GM19452 (cell line): ENCODE results near the gene DDX27.
"Not testable (repeated sequence)": the region's sequence is repeated elsewhere in the genome, so short reads cannot be mapped to it uniquely, and the experiment has no call there.

ENCODE experiments used
- ATAC-seq: cut with Tn5 transposase; IDR thresholded peaks from one replicate; pipeline ENCODE4 v1.9.1; 2021; ENCODE audit not compliant: unreplicated experiment

Gene DDX27

DNA sequence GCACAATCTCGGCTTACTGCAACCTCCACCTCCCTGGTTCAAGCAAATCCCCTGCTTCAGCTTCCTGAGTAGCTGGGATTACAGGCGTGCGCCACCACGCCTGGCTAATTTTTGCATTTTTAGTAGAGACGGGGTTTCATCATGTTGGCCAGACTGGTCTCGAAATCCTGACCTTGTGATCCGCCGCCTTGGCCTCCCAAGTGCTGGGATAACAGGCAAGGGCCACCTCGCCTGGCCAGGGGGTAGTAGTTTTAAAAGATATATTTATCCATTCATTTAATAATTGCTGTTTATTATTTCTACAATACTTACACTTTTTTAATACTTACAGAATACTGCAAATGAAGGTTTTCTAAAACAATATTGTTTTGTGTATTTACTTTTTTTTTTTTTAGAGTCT lies 15.5 kb upstream of the DDX27 start:
- no peak for ATAC-seq

DNA sequence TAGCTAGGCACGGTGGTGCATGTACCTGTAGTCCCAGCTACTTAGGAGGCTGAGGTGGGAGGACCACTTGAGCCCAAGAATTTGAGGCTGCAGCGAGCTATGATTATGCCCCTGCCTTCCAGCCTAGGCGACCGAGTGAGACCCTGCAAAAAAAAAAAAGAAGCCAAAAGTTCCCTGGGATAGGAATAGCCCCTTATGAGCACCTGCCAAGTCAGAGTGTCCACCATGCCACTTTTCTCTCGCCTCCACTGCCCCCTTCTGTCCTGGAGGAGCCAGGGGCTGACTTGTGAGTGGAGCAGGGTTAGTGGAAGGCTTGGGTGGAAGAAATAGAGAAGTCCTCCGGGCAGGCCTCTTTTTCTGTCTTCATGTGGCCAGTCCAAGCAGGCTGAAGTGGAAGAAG lies 12.1 kb upstream of the DDX27 start:
- no peak for ATAC-seq

GRCh38 chr20:49210101-49210756 lies 9.0 kb upstream of the DDX27 start:
- no peak for ATAC-seq

DNA sequence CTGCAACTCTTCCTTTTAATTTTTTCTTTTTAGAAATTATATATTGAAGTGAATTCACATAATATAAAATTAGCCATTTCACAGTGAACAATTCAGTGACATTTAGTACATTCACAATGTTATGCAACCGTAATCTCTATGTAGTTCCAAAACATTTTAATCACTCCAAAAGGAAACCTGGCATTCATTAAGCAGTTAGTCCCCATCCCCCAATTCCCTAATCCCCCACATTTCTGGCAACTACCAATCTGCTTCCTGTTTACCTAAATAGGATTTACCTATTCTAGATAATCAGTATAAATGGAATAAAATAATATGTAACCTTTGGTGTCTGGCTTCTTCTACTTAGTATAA lies 8.5 kb upstream of the DDX27 start:
- no peak for ATAC-seq

GRCh38 chr20:49214571-49214970 lies 4.6 kb upstream of the DDX27 start:
- ATAC-seq: no peak

DNA sequence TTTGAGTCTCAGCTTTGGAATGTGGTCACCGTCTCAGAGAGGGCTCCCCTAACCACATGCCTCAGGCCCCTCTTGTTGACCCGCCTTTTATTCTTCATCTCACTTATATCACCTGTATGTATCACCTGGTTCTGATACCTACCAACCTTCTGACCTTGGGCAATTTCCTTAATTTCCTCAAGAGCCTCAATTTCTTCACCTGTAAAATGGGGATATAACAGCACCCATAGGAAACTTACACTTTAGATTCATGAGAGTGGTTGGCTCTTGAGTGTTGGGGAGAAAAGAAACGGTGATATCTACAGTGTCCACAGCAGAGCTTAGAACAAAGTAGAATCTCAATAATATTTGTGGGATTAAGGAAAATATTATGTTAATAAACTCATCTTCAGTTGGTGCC lies 4.0 kb upstream of the DDX27 start:
- no peak for ATAC-seq

GRCh38 chr20:49216991-49217578 lies 2.1 kb upstream of the DDX27 start:
- no peak for ATAC-seq

DNA sequence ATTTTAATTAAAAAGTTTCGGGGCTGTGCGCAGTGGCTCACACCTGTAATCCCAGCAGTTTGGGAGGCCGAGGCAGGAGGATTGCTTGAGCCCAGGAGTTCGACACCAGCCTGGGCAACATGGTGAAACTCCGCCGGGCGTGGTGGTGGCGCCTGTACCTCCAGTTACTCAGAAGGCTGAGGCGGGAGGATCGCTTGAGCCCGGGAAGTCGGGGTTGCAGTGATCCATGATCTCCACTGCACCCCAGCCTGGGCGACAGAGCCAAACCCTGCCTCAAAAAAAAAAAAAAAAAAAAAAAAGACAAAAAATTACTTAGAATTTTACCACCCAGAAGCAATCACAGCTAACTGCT lies 501 bp upstream of the DDX27 start:
- ATAC-seq: not testable (repeated sequence)

- no peak for ATAC-seq
Observed at GRCh38 chr20:49219924-49220831, 962 bp downstream of the DDX27 start.

DNA sequence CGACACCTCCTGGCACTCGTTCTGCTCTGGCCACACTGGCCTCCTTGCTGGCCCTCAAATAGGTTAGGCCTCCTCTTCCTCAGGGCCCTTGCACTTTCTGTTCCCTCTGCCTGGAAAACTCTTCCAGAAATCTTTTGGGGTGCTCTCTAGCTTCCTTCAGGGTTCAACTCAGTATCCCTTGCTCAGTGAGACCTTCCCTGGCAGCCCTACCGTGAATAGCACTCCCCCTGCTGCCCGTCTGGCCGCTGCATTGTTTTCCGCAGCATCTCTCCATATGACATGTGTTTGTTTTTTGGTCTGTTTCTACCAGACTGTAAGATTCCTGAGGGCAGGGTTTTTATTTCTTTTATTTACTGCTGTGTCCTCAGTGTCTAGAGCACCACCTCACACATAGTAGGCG lies 6.7 kb downstream of the DDX27 start:
- ATAC-seq: no peak

DNA sequence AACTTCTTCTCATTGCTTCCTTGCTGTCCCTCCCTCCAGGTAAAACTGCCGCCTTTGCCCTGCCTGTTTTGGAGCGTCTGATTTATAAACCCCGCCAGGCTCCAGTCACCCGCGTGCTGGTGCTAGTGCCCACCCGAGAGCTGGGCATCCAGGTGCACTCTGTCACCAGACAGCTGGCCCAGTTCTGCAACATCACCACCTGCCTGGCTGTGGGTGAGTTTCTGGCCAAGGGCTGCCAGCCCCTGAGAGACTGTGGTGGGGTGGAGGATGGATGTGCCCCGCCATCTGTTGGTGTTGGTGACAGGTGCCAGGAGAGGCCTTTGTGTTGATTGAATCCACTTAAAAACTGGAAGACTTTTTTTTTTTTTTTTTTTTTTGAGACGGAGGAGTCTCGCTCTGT lies 9.5 kb downstream of the DDX27 start:
- ATAC-seq: no peak

DNA sequence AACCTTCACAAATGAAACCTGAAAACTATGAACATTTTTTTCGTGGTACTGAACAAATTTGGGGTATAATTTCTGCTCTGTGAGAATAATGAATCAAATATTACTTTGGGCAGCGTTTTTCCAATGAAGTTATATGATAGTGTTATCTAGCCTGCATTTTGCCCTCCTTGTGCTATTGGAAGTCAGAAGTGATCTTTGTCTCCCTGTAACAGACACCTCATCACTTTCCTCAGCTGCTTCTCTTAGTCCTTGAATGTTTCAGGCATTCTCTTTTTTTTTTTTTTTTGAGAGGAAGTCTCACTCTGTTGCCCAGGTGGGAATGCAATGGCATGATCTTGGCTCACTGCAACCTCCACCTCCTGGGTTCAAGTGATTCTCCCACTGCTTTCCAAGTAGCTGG lies 10.2 kb downstream of the DDX27 start:
- ATAC-seq: no peak

DNA sequence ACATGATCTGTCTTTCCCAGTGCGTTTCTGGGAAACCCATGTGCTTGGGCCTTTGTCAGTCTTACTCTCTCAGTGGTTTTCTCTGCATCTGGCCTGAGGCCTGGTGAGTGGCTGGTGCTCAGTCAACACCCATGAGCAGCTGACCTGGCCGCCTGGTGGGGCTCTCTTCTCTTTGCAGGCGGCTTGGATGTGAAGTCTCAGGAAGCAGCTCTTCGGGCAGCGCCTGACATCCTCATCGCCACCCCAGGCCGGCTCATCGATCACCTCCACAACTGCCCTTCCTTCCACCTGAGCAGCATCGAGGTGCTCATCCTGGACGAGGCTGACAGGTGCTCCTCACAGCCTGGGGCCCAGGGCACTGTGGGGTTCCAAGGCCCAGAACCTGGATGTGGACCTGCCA lies 10.8 kb downstream of the DDX27 start:
- no peak for ATAC-seq

DNA sequence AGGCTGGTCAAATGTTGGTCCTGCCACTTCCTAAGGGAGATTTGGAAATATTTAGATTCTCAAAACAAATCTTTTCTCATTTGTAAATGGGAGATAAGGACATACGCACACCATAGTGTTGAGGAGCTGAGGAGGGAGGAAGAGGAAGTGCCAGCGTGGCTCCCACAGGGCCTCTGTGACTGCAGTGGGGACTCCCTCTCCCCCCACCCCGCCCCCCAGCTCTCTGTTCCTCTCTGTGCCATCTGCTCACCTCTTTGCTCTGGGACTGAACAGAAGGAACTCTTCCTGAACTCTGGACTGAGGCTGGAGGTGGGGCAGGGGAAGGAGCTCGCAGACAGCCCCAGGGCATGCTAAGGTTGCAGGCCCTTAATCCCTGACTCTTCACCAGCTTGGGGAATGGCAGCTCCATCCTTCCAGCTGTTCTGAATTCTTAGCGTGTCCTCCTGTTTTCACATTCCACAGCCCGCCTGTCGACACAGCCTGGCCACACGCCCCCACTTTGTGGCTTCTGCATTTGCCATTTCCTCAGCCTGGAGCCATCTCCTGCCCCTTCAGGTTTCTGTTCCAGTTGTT lies 11.4 kb downstream of the DDX27 start:
- ATAC-seq: no peak

DNA sequence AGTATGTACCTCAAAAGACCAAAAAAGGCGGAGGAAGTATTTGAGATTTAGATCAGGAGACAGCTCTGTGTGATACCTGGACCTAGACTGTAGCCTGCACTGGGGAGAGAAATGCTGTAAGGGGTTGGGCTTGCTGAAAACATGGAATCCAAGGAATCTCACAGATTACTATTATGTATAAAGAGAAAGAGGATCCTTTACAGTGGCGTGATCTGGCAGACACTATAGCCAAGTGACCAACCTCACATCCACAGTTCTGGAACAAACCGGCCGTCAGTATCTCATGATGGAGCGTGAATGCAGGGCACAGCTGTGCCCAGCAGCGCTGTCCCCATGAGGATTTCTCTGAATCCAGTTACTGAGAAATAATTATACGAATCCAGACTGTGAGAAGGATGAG lies 12.3 kb downstream of the DDX27 start:
- ATAC-seq: no peak

DNA sequence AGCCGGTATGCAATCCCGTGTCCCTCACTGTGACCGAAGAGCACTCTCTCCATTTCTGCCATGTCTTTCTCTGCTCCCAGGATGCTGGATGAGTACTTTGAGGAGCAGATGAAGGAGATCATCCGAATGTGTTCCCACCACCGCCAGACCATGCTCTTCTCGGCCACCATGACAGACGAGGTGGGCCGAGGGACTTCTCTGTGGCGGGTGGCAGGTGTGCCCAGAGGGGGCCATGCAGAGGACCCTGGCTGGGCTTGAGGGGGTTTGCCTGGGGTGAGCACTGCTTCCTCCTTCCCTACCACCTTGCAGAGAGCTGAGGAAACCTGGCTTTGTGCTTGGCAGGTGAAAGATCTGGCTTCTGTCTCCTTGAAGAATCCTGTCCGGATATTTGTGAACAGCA lies 14.0 kb downstream of the DDX27 start:
- ATAC-seq: no peak

- no peak for ATAC-seq
Observed at GRCh38 chr20:49234831-49235230, 15.6 kb downstream of the DDX27 start.

DNA sequence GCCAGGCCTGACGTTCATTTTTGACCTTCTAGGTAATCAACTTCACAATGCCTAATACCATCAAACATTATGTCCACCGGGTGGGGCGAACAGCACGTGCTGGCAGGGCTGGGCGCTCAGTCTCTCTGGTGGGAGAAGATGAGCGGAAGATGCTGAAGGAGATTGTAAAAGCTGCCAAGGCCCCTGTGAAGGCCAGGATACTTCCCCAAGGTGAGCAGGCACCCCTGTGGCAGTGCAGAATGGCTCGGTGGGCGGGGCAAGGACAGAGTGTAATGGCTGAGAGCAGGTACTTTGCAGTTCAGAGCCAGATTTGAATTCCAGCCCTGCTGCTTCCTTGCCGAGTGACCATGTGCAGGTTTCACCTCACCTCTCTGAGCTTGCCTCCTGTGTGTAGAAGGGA lies 17.1 kb downstream of the DDX27 start:
- no peak for ATAC-seq

- no peak for ATAC-seq
Observed at GRCh38 chr20:49237531-49237930, 18.3 kb downstream of the DDX27 start.

GRCh38 chr20:49245921-49246740 lies 26.9 kb downstream of the DDX27 start:
- ATAC-seq: no peak

GRCh38 chr20:49247169-49247723 lies 28.0 kb downstream of the DDX27 start:
- ATAC-seq: no peak
